Upper lobe of right lung (tissue), 1 donor: ENCODE measurements around the gene REPIN1. TPM values are rescaled to one million over a fixed set of nuclear protein-coding genes. Genes with fewer than 3 reads are reported as not detected.

Source experiments
- ATAC-seq: fragments of 200-7000 bp; cut with Tn5 transposase; one replicate; pipeline ENCODE4 v1.9.1; 2020; ENCODE audit warnings: mild to moderate bottlenecking, moderate library complexity
- DNase-seq: peaks from one replicate; pipeline ENCODE4 v3.0.0-alpha.2; 2020
- H3K27ac ChIP-seq: fragments of 200-600 bp; one replicate; pipeline ENCODE4 v1.8.0; 2022
- H3K27me3 ChIP-seq: fragments of 200-600 bp; one replicate; pipeline ENCODE4 v1.8.0; 2022; ENCODE audit warnings: mild to moderate bottlenecking
- H3K36me3 ChIP-seq: fragments of 200-600 bp; one replicate; pipeline ENCODE4 v1.8.0; 2022
- H3K4me1 ChIP-seq: fragments of 200-600 bp; one replicate; pipeline ENCODE4 v1.8.0; 2022
- H3K4me3 ChIP-seq: fragments of 200-600 bp; one replicate; pipeline ENCODE4 v1.8.0; 2022; ENCODE audit warnings: mild to moderate bottlenecking
- H3K9me3 ChIP-seq: fragments of 200-600 bp; one replicate; pipeline ENCODE4 v1.8.0; 2022
- intact Hi-C: fragments of 100-400 bp; cut with DNase I; formaldehyde crosslinking; loops from one replicate; pipeline ENCODE4 v1.11.0; 2022
- total RNA-seq: library from RNA; stranded (reverse); fragmentation: NEBNext Ultra II Directional; extraction: Animal tissue kit (Norgen Biotek cat#: 25700); gene quantifications from one replicate; pipeline ENCODE4 v1.2.1, GENCODE V29; 2021
- TF ChIP-seq, protein P1 (sequence below): fragments of 200-600 bp; IDR thresholded peaks from one replicate; pipeline ENCODE4 v1.8.0; 2022; ENCODE audit warnings: antibody characterized with exemption
- donor health status: DM: no; HTN: yes; CAD: no; lungs with severe emphysema.

REPIN1 gene
- total RNA-seq, 1 donor from 2014 or later: 93.7 TPM

DNA sequence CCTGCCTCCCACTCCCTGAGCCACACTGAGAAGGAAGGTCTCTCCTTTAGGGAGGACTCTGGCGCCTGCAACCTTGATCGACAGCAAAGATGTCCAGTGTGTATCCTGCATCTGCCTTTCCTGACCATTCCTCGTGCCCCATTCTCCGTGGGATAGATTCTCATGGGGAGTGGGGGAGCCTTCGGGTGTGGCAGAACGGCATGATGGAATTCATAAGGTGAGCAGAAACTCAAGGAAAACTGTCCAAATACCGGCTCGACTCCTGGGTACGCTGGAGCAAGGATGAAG, 26.6 kb upstream of the REPIN1 start:
- H3K36me3 ChIP-seq: peaks cover 4% of the 10 kb centered on the region
- peak overlapping the region; percentile 11 for H3K27ac ChIP-seq
- TF ChIP-seq, protein P1, sequence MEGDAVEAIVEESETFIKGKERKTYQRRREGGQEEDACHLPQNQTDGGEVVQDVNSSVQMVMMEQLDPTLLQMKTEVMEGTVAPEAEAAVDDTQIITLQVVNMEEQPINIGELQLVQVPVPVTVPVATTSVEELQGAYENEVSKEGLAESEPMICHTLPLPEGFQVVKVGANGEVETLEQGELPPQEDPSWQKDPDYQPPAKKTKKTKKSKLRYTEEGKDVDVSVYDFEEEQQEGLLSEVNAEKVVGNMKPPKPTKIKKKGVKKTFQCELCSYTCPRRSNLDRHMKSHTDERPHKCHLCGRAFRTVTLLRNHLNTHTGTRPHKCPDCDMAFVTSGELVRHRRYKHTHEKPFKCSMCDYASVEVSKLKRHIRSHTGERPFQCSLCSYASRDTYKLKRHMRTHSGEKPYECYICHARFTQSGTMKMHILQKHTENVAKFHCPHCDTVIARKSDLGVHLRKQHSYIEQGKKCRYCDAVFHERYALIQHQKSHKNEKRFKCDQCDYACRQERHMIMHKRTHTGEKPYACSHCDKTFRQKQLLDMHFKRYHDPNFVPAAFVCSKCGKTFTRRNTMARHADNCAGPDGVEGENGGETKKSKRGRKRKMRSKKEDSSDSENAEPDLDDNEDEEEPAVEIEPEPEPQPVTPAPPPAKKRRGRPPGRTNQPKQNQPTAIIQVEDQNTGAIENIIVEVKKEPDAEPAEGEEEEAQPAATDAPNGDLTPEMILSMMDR: no peak
- peak; percentile 41 for DNase-seq
- peaks cover 7% of the 10 kb centered on the region for H3K4me1 ChIP-seq
- H3K9me3 ChIP-seq: no peaks in the 10 kb centered on the region
- H3K27me3 ChIP-seq: peaks cover 18% of the 10 kb centered on the region
- intact Hi-C loops: no loop called here
- H3K4me3 ChIP-seq: no peak overlapping the region
- no peak for ATAC-seq

- Histone ChIP-seq H3K4me3 (no peak overlapping the region), H3K4me1 (peaks cover 7% of the 10 kb centered on the region), H3K9me3 (no peaks in the 10 kb centered on the region), H3K27ac (no peak overlapping the region), H3K36me3 (no peaks in the 10 kb centered on the region), H3K27me3 (peaks cover 18% of the 10 kb centered on the region)
- ATAC-seq: no peak
- TF ChIP-seq, protein P1: no peak
- intact Hi-C loops: no loop called here
- peak; percentile 12 for DNase-seq
These were observed 25.4 kb upstream of the REPIN1 start for GRCh38 chr7:150343225-150343624.

GRCh38 chr7:150344299-150344698, 24.3 kb upstream of the REPIN1 start:
- Histone ChIP-seq H3K9me3 (no peaks in the 10 kb centered on the region), H3K27ac (no peak overlapping the region), H3K4me1 (peaks cover 7% of the 10 kb centered on the region), H3K27me3 (peaks cover 18% of the 10 kb centered on the region), H3K36me3 (no peaks in the 10 kb centered on the region), H3K4me3 (no peak overlapping the region)
- ATAC-seq: no peak
- DNase-seq: no peak
- TF ChIP-seq, protein P1: no peak
- intact Hi-C loops: no loop called here

GRCh38 chr7:150345012-150345411, 23.6 kb upstream of the REPIN1 start:
- TF ChIP-seq, protein P1: no peak
- Histone ChIP-seq H3K36me3 (no peaks in the 10 kb centered on the region), H3K9me3 (no peaks in the 10 kb centered on the region), H3K4me1 (peaks cover 5% of the 10 kb centered on the region), H3K27ac (no peak overlapping the region), H3K4me3 (no peak overlapping the region), H3K27me3 (peaks cover 18% of the 10 kb centered on the region)
- ATAC-seq: no peak
- intact Hi-C loops: no loop called here
- no peak for DNase-seq

DNA sequence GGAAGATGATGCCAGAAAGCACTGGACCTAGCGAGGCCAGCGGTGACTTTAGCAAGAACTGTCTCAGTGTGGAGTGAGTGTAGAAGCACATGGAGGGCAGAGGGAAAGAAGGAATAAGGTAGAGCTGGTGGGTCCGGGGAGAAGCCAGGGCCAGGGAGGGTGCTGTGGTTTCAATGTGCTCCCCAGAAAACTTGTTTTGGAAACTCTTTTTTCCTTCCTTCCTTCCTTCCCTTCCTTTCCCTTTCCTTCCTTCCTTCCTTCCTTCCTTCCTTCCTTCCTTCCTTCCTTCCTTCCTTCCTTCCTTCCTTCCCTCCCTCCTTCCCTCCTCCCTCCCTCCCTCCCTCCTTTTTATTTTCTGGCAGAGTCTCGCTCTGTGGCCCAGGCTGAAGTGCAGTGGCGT, 21.7 kb upstream of the REPIN1 start:
- ATAC-seq (no peak), DNase-seq (no peak)
- TF ChIP-seq, protein P1: no peak
- Histone ChIP-seq H3K36me3 (no peaks in the 10 kb centered on the region), H3K4me3 (no peak overlapping the region), H3K27me3 (no peaks in the 10 kb centered on the region), H3K9me3 (no peaks in the 10 kb centered on the region), H3K4me1 (peaks cover 4% of the 10 kb centered on the region), H3K27ac (no peak overlapping the region)
- intact Hi-C loops: no loop called here

- TF ChIP-seq, protein P1: no peak
- intact Hi-C loops: no loop called here
- H3K9me3 ChIP-seq: no peaks in the 10 kb centered on the region
- ATAC-seq (no peak), DNase-seq (no peak)
- no peak overlapping the region for H3K4me3 ChIP-seq
- no peaks in the 10 kb centered on the region for H3K36me3 ChIP-seq
- no peaks in the 10 kb centered on the region for H3K27me3 ChIP-seq
- H3K4me1 ChIP-seq: peaks cover 5% of the 10 kb centered on the region
- H3K27ac ChIP-seq: no peak overlapping the region
These were observed 16.9 kb upstream of the REPIN1 start for GRCh38 chr7:150351587-150352194.
